HepG2 (cell line): ENCODE measurements around the gene SAMD14. TPM values are rescaled to one million over a fixed set of nuclear protein-coding genes. Genes with fewer than 3 reads are reported as not detected.

Source experiments
- polyA plus RNA-seq, 8 experiments: library from polyadenylated mRNA; depleted of rRNA in 3 of 8; stranded (reverse) in 7 of 8; unstranded in 1 of 8; fragments of >200 nt; fragmentation: Illumina TruSeq in 4 of 8; extraction: Trizol in 4 of 8; gene quantifications; 2 replicates each; pipeline versions ENCODE4 v1.2.1 to v1.2.3, GENCODE V29; 2011 to 2016; ENCODE audit warnings: low read depth in 4 of 8, missing spikeins in 1 of 8, mixed read lengths in 1 of 8; ENCODE audit not compliant: insufficient read depth in 1 of 8
- total RNA-seq, 5 experiments: library from RNA; depleted of rRNA; stranded (reverse); fragments of >200 nt; fragmentation: Illumina TruSeq; extraction: Trizol; gene quantifications; 2 replicates each; pipeline ENCODE4 v1.2.3, GENCODE V29; 2016; ENCODE audit warnings: low read depth in 1 of 5

The SAMD14 gene
- total and polyA plus RNA-seq, 2 of the 13 experiments (the other 11 are each of a cell fraction or from before 2014, with no cell fraction given) = 0.07 to 0.22 TPM

Other genes with a start within 250 kb of the SAMD14 start
- 0.51 and 0.55 TPM in 2 replicates for gene DLX4, start 161.0 kb downstream of the SAMD14 start, total RNA-seq (2016; rRNA removed; fragmentation: Illumina TruSeq; extraction: Trizol)
- 2.3 and 2.5 TPM in 2 replicates for gene DLX4, start 161.0 kb downstream of the SAMD14 start, polyA plus RNA-seq (2011; rRNA removed)
- not detected in 2 replicates for gene DLX3, start 134.9 kb downstream of the SAMD14 start, total RNA-seq (2016; rRNA removed; fragmentation: Illumina TruSeq; extraction: Trizol)
- gene DLX3, start 134.9 kb downstream of the SAMD14 start, polyA plus RNA-seq (2011; rRNA removed) = 0.03 and 0.05 TPM in 2 replicates
- 0.69 and 0.77 TPM in 2 replicates for gene ITGA3, start 74.0 kb downstream of the SAMD14 start, total RNA-seq (2016; rRNA removed; fragmentation: Illumina TruSeq; extraction: Trizol)
- gene ITGA3, start 74.0 kb downstream of the SAMD14 start, polyA plus RNA-seq (2011; rRNA removed) = 0.48 and 0.59 TPM in 2 replicates
- 18.5 and 19.2 TPM in 2 replicates for gene PDK2, start 34.8 kb downstream of the SAMD14 start, total RNA-seq (2016; rRNA removed; fragmentation: Illumina TruSeq; extraction: Trizol)
- gene PDK2, start 34.8 kb downstream of the SAMD14 start, polyA plus RNA-seq (2011; rRNA removed) = 59.7 and 66.6 TPM in 2 replicates
- gene PPP1R9B, start 20.5 kb upstream of the SAMD14 start, total RNA-seq (2016; rRNA removed; fragmentation: Illumina TruSeq; extraction: Trizol) = 11.0 and 15.8 TPM in 2 replicates
- 8.7 and 9.4 TPM in 2 replicates for gene PPP1R9B, start 20.5 kb upstream of the SAMD14 start, polyA plus RNA-seq (2011; rRNA removed)
- not detected in 2 replicates for gene SGCA, start 35.8 kb upstream of the SAMD14 start, total RNA-seq (2016; rRNA removed; fragmentation: Illumina TruSeq; extraction: Trizol)
- gene SGCA, start 35.8 kb upstream of the SAMD14 start, polyA plus RNA-seq (2011; rRNA removed) = not detected in 2 replicates
- gene COL1A1, start 71.5 kb upstream of the SAMD14 start, total RNA-seq (2016; rRNA removed; fragmentation: Illumina TruSeq; extraction: Trizol) = 0.17 TPM in 1 of 2 replicates, not detected in the other
- gene COL1A1, start 71.5 kb upstream of the SAMD14 start, polyA plus RNA-seq (2011; rRNA removed) = 0.05 and 0.14 TPM in 2 replicates
- gene TMEM92, start 144.3 kb upstream of the SAMD14 start, total RNA-seq (2016; rRNA removed; fragmentation: Illumina TruSeq; extraction: Trizol) = not detected in 2 replicates
- gene TMEM92, start 144.3 kb upstream of the SAMD14 start, polyA plus RNA-seq (2011; rRNA removed) = 0.07 and 0.10 TPM in 2 replicates
- 7.5 and 22.1 TPM in 2 replicates for gene XYLT2, start 216.0 kb upstream of the SAMD14 start, total RNA-seq (2016; rRNA removed; fragmentation: Illumina TruSeq; extraction: Trizol)
- 17.0 and 22.7 TPM in 2 replicates for gene XYLT2, start 216.0 kb upstream of the SAMD14 start, polyA plus RNA-seq (2011; rRNA removed)
- gene MRPL27, start 243.0 kb upstream of the SAMD14 start, total RNA-seq (2016; rRNA removed; fragmentation: Illumina TruSeq; extraction: Trizol) = 217 and 294 TPM in 2 replicates
- 131 and 137 TPM in 2 replicates for gene MRPL27, start 243.0 kb upstream of the SAMD14 start, polyA plus RNA-seq (2011; rRNA removed)
- gene EME1, start 243.1 kb upstream of the SAMD14 start, total RNA-seq (2016; rRNA removed; fragmentation: Illumina TruSeq; extraction: Trizol) = 17.3 and 24.6 TPM in 2 replicates
- gene EME1, start 243.1 kb upstream of the SAMD14 start, polyA plus RNA-seq (2011; rRNA removed) = 13.4 and 20.7 TPM in 2 replicates